SK-N-SH treated with all-trans-retinoic acid at 6 μM for 48 hours (cell line): Measurements from ENCODE around the gene GADD45GIP1.

Source experiments
- ATAC-seq: fragments of 200-7000 bp; cut with Tn5 transposase; 3 replicates; pipeline ENCODE4 v1.9.1; 2020; ENCODE audit warnings: mild to moderate bottlenecking, moderate library complexity
- ARNTL ChIP-seq: fragments of 450-650 bp; formaldehyde crosslinking; IDR thresholded peaks from 2 replicates; pipeline ENCODE4 v1.5.0; 2020; ENCODE audit warnings: low read depth, mild to moderate bottlenecking, moderate library complexity, borderline replicate concordance
- CSDC2 ChIP-seq: fragments of 250-450 bp; sonication (Bioruptor Pico); IDR thresholded peaks from 2 replicates; pipeline ENCODE4 v1.5.0; 2020; ENCODE audit warnings: mild to moderate bottlenecking, moderate library complexity
- ESRRG ChIP-seq: fragments of 250-450 bp; sonication (Bioruptor Pico); IDR thresholded peaks from 2 replicates; pipeline ENCODE4 v1.6.1; 2021; ENCODE audit warnings: mild to moderate bottlenecking
- GLIS3 ChIP-seq: fragments of 250-450 bp; sonication (Bioruptor Pico); IDR thresholded peaks from 2 replicates; pipeline ENCODE4 v1.5.0; 2020; ENCODE audit warnings: mild to moderate bottlenecking, moderate library complexity
- ISL1 ChIP-seq: fragments of 250-450 bp; sonication (Bioruptor Pico); IDR thresholded peaks from 2 replicates; pipeline ENCODE4 v2.1.2; 2022; ENCODE audit warnings: mild to moderate bottlenecking, moderate library complexity
- OSR1 ChIP-seq: fragments of 250-450 bp; sonication (Bioruptor Pico); IDR thresholded peaks from 2 replicates; pipeline ENCODE4 v1.8.0; 2022; ENCODE audit warnings: moderate library complexity, mild to moderate bottlenecking, inconsistent platforms
- POU6F1 ChIP-seq: fragments of 250-450 bp; sonication (Bioruptor Pico); IDR thresholded peaks from 2 replicates; pipeline ENCODE4 v1.8.0; 2021; ENCODE audit warnings: low read depth, mild to moderate bottlenecking, moderate library complexity, borderline replicate concordance
- PPARA ChIP-seq: fragments of 250-450 bp; sonication (Bioruptor Pico); IDR thresholded peaks from 2 replicates; pipeline ENCODE4 v1.5.0; 2020; ENCODE audit warnings: mild to moderate bottlenecking, borderline replicate concordance
- RARB ChIP-seq: fragments of 250-450 bp; sonication (Bioruptor Pico); IDR thresholded peaks from 2 replicates; pipeline ENCODE4 v1.8.0; 2021; ENCODE audit warnings: mild to moderate bottlenecking, moderate library complexity
- SNAI2 ChIP-seq: fragments of 250-450 bp; sonication (Bioruptor Pico); IDR thresholded peaks from 2 replicates; pipeline ENCODE4 v1.5.0; 2020; ENCODE audit warnings: mild to moderate bottlenecking, moderate library complexity
- TOX ChIP-seq: fragments of 250-450 bp; sonication (Bioruptor Pico); IDR thresholded peaks from 2 replicates; pipeline ENCODE4 v1.8.0; 2021; ENCODE audit warnings: mild to moderate bottlenecking, moderate library complexity, borderline replicate concordance
- ZC3H10 ChIP-seq: fragments of 250-450 bp; sonication (Bioruptor Pico); IDR thresholded peaks from 2 replicates; pipeline ENCODE4 v1.5.1; 2021; ENCODE audit warnings: mild to moderate bottlenecking, moderate library complexity
- ZFP3 ChIP-seq: fragments of 250-450 bp; sonication (Bioruptor Pico); IDR thresholded peaks from 2 replicates; pipeline ENCODE4 v1.5.0; 2020; ENCODE audit warnings: mild to moderate bottlenecking, moderate library complexity
- ZFP30 ChIP-seq: fragments of 450-650 bp; formaldehyde crosslinking; IDR thresholded peaks from 2 replicates; pipeline ENCODE4 v1.5.0; 2022; ENCODE audit warnings: mild to moderate bottlenecking, moderate library complexity
- ZNF565 ChIP-seq: fragments of 450-650 bp; formaldehyde crosslinking; conservative IDR thresholded peaks from 2 replicates; pipeline ENCODE4 v1.5.0; 2020; ENCODE audit warnings: low read depth, mild to moderate bottlenecking, moderate library complexity
- ZNF8 ChIP-seq: fragments of 450-650 bp; formaldehyde crosslinking; IDR thresholded peaks from 2 replicates; pipeline ENCODE4 v1.5.0; 2020; ENCODE audit warnings: mild to moderate bottlenecking, moderate library complexity
- TF ChIP-seq, protein P1 (sequence below): fragments of 250-450 bp; sonication (Bioruptor Pico); IDR thresholded peaks from 2 replicates; pipeline ENCODE4 v1.5.1; 2020; ENCODE audit warnings: low read depth, mild to moderate bottlenecking, moderate library complexity
- TF ChIP-seq, protein P2 (sequence below): fragments of 250-450 bp; sonication (Bioruptor Pico); IDR thresholded peaks from 2 replicates; pipeline ENCODE4 v1.5.1; 2021; ENCODE audit warnings: mild to moderate bottlenecking, moderate library complexity
- TF ChIP-seq, protein P3 (sequence below): fragments of 250-450 bp; sonication (Bioruptor Pico); IDR thresholded peaks from 2 replicates; pipeline ENCODE4 v1.8.0; 2020; ENCODE audit warnings: mild to moderate bottlenecking, moderate library complexity, borderline replicate concordance
- TF ChIP-seq, protein P4 (sequence below): fragments of 250-450 bp; sonication (Bioruptor Pico); IDR thresholded peaks from 2 replicates; pipeline ENCODE4 v1.5.0; 2020; ENCODE audit warnings: mild to moderate bottlenecking, moderate library complexity

GADD45GIP1 gene

DNA sequence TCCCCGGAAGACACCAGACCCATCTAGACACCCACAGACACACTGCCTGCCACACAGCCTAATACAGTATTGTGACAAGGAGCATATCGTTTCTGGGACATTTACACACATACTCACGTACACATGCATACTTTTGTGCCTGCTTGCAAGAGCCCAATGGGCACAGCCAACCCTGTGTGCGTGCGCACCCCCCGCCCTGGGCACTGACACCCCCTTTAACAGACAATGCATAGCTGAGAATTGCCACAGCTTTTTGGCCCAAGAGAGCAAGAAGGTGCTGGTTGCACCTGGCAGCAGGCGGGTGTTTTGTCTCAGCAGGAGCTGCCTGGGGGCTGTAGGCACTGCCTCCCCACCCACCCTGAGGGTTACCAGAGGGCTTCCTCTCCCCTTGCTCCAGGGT lies 36.5 kb upstream of the GADD45GIP1 start:
- TF ChIP-seq RARB (no peak), ARNTL (no peak), ZNF565 (CRISPR knock-in tag) (no peak), ZC3H10 (CRISPR knock-in tag) (no peak), ZFP30 (CRISPR knock-in tag) (no peak), POU6F1 (CRISPR knock-in tag) (no peak), CSDC2 (CRISPR knock-in tag) (no peak), ESRRG (CRISPR knock-in tag) (no peak), ZNF8 (CRISPR knock-in tag) (no peak), ISL1 (no peak), PPARA (no peak), TOX (CRISPR knock-in tag) (no peak), SNAI2 (CRISPR knock-in tag) (no peak), GLIS3 (CRISPR knock-in tag) (no peak), ZFP3 (no peak), OSR1 (CRISPR knock-in tag) (no peak)
- TF ChIP-seq, protein P1, sequence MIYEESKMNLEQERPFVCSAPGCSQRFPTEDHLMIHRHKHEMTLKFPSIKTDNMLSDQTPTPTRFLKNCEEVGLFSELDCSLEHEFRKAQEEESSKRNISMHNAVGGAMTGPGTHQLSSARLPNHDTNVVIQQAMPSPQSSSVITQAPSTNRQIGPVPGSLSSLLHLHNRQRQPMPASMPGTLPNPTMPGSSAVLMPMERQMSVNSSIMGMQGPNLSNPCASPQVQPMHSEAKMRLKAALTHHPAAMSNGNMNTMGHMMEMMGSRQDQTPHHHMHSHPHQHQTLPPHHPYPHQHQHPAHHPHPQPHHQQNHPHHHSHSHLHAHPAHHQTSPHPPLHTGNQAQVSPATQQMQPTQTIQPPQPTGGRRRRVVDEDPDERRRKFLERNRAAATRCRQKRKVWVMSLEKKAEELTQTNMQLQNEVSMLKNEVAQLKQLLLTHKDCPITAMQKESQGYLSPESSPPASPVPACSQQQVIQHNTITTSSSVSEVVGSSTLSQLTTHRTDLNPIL (CRISPR knock-in tag) = no peak
- TF ChIP-seq, protein P2, sequence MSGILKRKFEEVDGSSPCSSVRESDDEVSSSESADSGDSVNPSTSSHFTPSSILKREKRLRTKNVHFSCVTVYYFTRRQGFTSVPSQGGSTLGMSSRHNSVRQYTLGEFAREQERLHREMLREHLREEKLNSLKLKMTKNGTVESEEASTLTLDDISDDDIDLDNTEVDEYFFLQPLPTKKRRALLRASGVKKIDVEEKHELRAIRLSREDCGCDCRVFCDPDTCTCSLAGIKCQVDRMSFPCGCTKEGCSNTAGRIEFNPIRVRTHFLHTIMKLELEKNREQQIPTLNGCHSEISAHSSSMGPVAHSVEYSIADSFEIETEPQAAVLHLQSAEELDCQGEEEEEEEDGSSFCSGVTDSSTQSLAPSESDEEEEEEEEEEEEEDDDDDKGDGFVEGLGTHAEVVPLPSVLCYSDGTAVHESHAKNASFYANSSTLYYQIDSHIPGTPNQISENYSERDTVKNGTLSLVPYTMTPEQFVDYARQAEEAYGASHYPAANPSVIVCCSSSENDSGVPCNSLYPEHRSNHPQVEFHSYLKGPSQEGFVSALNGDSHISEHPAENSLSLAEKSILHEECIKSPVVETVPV (CRISPR knock-in tag) = no peak
- TF ChIP-seq, protein P3, sequence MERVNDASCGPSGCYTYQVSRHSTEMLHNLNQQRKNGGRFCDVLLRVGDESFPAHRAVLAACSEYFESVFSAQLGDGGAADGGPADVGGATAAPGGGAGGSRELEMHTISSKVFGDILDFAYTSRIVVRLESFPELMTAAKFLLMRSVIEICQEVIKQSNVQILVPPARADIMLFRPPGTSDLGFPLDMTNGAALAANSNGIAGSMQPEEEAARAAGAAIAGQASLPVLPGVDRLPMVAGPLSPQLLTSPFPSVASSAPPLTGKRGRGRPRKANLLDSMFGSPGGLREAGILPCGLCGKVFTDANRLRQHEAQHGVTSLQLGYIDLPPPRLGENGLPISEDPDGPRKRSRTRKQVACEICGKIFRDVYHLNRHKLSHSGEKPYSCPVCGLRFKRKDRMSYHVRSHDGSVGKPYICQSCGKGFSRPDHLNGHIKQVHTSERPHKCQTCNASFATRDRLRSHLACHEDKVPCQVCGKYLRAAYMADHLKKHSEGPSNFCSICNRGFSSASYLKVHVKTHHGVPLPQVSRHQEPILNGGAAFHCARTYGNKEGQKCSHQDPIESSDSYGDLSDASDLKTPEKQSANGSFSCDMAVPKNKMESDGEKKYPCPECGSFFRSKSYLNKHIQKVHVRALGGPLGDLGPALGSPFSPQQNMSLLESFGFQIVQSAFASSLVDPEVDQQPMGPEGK = no peak
- TF ChIP-seq, protein P4, sequence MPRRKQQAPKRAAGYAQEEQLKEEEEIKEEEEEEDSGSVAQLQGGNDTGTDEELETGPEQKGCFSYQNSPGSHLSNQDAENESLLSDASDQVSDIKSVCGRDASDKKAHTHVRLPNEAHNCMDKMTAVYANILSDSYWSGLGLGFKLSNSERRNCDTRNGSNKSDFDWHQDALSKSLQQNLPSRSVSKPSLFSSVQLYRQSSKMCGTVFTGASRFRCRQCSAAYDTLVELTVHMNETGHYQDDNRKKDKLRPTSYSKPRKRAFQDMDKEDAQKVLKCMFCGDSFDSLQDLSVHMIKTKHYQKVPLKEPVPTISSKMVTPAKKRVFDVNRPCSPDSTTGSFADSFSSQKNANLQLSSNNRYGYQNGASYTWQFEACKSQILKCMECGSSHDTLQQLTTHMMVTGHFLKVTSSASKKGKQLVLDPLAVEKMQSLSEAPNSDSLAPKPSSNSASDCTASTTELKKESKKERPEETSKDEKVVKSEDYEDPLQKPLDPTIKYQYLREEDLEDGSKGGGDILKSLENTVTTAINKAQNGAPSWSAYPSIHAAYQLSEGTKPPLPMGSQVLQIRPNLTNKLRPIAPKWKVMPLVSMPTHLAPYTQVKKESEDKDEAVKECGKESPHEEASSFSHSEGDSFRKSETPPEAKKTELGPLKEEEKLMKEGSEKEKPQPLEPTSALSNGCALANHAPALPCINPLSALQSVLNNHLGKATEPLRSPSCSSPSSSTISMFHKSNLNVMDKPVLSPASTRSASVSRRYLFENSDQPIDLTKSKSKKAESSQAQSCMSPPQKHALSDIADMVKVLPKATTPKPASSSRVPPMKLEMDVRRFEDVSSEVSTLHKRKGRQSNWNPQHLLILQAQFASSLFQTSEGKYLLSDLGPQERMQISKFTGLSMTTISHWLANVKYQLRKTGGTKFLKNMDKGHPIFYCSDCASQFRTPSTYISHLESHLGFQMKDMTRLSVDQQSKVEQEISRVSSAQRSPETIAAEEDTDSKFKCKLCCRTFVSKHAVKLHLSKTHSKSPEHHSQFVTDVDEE (CRISPR knock-in tag) = no peak
- TF ChIP-seq, all 23 proteins: peak for 0
- ATAC-seq = no peak

DNA sequence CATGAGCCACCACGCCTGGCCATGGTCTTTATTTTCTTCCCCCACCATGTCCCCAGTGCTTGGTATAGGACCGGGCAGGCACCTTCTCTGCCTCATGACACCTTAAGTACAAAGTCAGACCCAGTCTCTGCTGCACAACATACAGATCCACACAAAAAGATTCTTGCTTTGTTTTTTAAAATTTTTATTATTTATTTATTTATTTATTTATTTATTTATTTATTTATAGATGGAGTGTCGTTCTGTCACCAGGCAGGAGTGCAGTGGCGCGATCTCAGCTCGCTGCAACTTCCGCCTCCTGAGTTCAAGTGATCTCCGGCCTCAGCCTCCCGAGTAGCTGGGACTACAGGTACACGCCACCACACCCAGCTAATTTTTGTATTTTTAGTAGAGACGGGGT lies 35.7 kb upstream of the GADD45GIP1 start:
- TF ChIP-seq OSR1 (CRISPR knock-in tag) (no peak), ZNF565 (CRISPR knock-in tag) (no peak)
- ATAC-seq = no peak

GRCh38 chr19:12991296-12991695 lies 34.3 kb upstream of the GADD45GIP1 start:
- TF ChIP-seq SNAI2 (CRISPR knock-in tag) = no peak
- TF ChIP-seq RARB = no peak
- TF ChIP-seq ZNF8 (CRISPR knock-in tag) = no peak
- TF ChIP-seq PPARA = no peak
- no peak for TF ChIP-seq GLIS3 (CRISPR knock-in tag)
- TF ChIP-seq, protein P3 = no peak
- TF ChIP-seq, protein P1 (CRISPR knock-in tag) = no peak
- TF ChIP-seq, all 23 proteins: peak for 0
- ATAC-seq = no peak
